GM12878 (cell line): ENCODE results near the gene SLC6A8. TPM values are rescaled to one million over a fixed set of nuclear protein-coding genes. Genes with fewer than 3 reads are reported as not detected.

ENCODE experiments used
- BHLHE40 ChIP-seq, 2 experiments: fragments of 450-650 bp in 1 of 2; IDR thresholded peaks; 2 replicates each; pipeline ENCODE4 v1.6.1; 2011 to 2017; ENCODE audit warnings: low read depth in 2 of 2, borderline replicate concordance in 1 of 2, improper control_type of control experiment in 1 of 2, low read length in 1 of 2, mild to moderate bottlenecking in 1 of 2
- RBBP5 ChIP-seq: fragments of 200-600 bp; sonication (generic); conservative IDR thresholded peaks from 2 replicates; pipeline ENCODE4 v1.6.1; 2016
- polyA plus RNA-seq, 11 experiments: library from polyadenylated mRNA; depleted of rRNA in 4 of 11; unstranded in 6 of 11; stranded (reverse) in 5 of 11; fragments of >200 nt; fragmentation: Nextera tagmentation in 4 of 11; fragmentation: Illumina TruSeq in 1 of 11; extraction: Ambion mirVana in 4 of 11; extraction: Trizol in 1 of 11; gene quantifications; 1 replicate in 1 of 11; 2 replicates in 10 of 11; pipeline versions ENCODE4 v1.2.1 to v1.2.3, GENCODE V29; 2011 to 2016; ENCODE audit warnings: inconsistent platforms in 2 of 11, missing spikeins in 2 of 11, low read depth in 1 of 11
- total RNA-seq, 4 experiments: library from RNA; depleted of rRNA in 3 of 4; stranded (reverse); fragments of >200 nt in 3 of 4; fragmentation: Illumina TruSeq in 1 of 4; extraction: Trizol in 1 of 4; gene quantifications; 2 replicates each; pipeline versions ENCODE4 v1.2.1 to v1.2.3, GENCODE V29; 2013 to 2021
- TF ChIP-seq, protein P1 (sequence below): fragments of 450-650 bp; IDR thresholded peaks from 2 replicates; pipeline ENCODE4 v1.6.1; 2018; ENCODE audit warnings: borderline replicate concordance, mild to moderate bottlenecking; ENCODE audit not compliant: partially characterized antibody
- TF ChIP-seq, protein P2 (sequence below): IDR thresholded peaks from 2 replicates; pipeline ENCODE4 v1.6.1; 2011; ENCODE audit warnings: low read depth, low read length, improper control_type of control experiment, borderline replicate concordance
- TF ChIP-seq, protein P3 (sequence below): fragments of 450-650 bp; formaldehyde crosslinking; IDR thresholded peaks from 2 replicates; pipeline ENCODE4 v1.4.0; 2020; ENCODE audit warnings: mild to moderate bottlenecking, moderate library complexity
- TF ChIP-seq, protein P4 (sequence below): fragments of 450-650 bp; IDR thresholded peaks from 2 replicates; pipeline ENCODE4 v1.6.1; 2014; ENCODE audit warnings: mild to moderate bottlenecking
- TF ChIP-seq, protein P5 (sequence below): fragments of 450-650 bp; conservative IDR thresholded peaks from 2 replicates; pipeline ENCODE4 v1.6.1; 2017; ENCODE audit warnings: mild to moderate bottlenecking, moderate library complexity

The SLC6A8 gene
- total and polyA plus RNA-seq, 10 of the 15 experiments (the other 5 are each of a cell fraction or from before 2014, with no cell fraction given): 0.01 to 0.72 (median 0.17) TPM; not detected in 6

DNA sequence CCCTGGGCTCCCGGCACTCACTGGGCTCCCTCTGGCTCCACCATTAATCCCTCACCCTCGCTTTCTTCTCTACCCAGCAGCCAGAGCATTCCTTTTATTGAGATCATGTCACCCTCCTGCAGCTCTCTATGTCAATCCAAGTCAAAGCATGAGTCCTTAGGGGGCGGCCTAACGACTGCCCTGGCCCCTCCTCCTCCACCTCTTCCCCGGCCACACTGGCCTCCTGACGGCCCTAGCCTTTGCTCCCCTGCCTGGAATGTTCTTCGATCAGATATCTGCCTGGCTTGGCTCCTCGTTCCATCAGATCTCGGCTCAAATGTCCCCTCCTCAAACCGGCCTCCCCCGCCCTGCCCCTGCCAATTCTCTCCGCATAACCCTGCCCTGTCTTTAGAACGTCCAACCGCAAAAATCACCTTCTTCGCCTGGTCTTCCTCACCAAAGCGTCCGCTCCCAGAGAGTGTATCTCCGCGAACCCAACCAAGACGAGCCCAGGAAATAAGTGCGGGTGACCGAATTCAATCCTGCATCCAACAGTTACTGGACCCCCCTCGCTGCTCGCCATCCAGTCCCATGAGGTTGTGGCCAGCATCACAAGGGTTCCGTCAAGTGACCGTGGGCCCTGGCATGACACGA lies 13.4 kb upstream of the SLC6A8 start (continued):
- TF ChIP-seq, protein P1, sequence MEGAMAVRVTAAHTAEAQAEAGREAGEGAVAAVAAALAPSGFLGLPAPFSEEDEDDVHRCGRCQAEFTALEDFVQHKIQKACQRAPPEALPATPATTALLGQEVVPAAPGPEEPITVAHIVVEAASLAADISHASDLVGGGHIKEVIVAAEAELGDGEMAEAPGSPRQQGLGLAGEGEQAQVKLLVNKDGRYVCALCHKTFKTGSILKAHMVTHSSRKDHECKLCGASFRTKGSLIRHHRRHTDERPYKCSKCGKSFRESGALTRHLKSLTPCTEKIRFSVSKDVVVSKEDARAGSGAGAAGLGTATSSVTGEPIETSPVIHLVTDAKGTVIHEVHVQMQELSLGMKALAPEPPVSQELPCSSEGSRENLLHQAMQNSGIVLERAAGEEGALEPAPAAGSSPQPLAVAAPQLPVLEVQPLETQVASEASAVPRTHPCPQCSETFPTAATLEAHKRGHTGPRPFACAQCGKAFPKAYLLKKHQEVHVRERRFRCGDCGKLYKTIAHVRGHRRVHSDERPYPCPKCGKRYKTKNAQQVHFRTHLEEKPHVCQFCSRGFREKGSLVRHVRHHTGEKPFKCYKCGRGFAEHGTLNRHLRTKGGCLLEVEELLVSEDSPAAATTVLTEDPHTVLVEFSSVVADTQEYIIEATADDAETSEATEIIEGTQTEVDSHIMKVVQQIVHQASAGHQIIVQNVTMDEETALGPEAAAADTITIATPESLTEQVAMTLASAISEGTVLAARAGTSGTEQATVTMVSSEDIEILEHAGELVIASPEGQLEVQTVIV: no peak
- TF ChIP-seq, protein P2, sequence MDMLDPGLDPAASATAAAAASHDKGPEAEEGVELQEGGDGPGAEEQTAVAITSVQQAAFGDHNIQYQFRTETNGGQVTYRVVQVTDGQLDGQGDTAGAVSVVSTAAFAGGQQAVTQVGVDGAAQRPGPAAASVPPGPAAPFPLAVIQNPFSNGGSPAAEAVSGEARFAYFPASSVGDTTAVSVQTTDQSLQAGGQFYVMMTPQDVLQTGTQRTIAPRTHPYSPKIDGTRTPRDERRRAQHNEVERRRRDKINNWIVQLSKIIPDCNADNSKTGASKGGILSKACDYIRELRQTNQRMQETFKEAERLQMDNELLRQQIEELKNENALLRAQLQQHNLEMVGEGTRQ: no peak
- TF ChIP-seq, protein P3, sequence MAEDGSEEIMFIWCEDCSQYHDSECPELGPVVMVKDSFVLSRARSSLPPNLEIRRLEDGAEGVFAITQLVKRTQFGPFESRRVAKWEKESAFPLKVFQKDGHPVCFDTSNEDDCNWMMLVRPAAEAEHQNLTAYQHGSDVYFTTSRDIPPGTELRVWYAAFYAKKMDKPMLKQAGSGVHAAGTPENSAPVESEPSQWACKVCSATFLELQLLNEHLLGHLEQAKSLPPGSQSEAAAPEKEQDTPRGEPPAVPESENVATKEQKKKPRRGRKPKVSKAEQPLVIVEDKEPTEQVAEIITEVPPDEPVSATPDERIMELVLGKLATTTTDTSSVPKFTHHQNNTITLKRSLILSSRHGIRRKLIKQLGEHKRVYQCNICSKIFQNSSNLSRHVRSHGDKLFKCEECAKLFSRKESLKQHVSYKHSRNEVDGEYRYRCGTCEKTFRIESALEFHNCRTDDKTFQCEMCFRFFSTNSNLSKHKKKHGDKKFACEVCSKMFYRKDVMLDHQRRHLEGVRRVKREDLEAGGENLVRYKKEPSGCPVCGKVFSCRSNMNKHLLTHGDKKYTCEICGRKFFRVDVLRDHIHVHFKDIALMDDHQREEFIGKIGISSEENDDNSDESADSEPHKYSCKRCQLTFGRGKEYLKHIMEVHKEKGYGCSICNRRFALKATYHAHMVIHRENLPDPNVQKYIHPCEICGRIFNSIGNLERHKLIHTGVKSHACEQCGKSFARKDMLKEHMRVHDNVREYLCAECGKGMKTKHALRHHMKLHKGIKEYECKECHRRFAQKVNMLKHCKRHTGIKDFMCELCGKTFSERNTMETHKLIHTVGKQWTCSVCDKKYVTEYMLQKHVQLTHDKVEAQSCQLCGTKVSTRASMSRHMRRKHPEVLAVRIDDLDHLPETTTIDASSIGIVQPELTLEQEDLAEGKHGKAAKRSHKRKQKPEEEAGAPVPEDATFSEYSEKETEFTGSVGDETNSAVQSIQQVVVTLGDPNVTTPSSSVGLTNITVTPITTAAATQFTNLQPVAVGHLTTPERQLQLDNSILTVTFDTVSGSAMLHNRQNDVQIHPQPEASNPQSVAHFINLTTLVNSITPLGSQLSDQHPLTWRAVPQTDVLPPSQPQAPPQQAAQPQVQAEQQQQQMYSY (CRISPR knock-in tag): no peak
- TF ChIP-seq, protein P4, sequence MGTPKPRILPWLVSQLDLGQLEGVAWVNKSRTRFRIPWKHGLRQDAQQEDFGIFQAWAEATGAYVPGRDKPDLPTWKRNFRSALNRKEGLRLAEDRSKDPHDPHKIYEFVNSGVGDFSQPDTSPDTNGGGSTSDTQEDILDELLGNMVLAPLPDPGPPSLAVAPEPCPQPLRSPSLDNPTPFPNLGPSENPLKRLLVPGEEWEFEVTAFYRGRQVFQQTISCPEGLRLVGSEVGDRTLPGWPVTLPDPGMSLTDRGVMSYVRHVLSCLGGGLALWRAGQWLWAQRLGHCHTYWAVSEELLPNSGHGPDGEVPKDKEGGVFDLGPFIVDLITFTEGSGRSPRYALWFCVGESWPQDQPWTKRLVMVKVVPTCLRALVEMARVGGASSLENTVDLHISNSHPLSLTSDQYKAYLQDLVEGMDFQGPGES: no peak
- TF ChIP-seq, protein P5, sequence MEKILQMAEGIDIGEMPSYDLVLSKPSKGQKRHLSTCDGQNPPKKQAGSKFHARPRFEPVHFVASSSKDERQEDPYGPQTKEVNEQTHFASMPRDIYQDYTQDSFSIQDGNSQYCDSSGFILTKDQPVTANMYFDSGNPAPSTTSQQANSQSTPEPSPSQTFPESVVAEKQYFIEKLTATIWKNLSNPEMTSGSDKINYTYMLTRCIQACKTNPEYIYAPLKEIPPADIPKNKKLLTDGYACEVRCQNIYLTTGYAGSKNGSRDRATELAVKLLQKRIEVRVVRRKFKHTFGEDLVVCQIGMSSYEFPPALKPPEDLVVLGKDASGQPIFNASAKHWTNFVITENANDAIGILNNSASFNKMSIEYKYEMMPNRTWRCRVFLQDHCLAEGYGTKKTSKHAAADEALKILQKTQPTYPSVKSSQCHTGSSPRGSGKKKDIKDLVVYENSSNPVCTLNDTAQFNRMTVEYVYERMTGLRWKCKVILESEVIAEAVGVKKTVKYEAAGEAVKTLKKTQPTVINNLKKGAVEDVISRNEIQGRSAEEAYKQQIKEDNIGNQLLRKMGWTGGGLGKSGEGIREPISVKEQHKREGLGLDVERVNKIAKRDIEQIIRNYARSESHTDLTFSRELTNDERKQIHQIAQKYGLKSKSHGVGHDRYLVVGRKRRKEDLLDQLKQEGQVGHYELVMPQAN: no peak
- TF ChIP-seq RBBP5 (no peak), BHLHE40 (IDR thresholded peaks at IDR 0.05; ENCODE audit: borderline replicate concordance in 1 of 2, low read depth in 2 of 2, low read length in 1 of 2) (no peak)
